GOT3 (cell line): ENCODE data around the gene C1orf122.

Experiments used
- DNase-seq: peaks from one replicate; lab custom pipeline; 2025; ENCODE audit warnings: mixed read lengths; lab: John Stamatoyannopoulos, UW

C1orf122 gene

DNA sequence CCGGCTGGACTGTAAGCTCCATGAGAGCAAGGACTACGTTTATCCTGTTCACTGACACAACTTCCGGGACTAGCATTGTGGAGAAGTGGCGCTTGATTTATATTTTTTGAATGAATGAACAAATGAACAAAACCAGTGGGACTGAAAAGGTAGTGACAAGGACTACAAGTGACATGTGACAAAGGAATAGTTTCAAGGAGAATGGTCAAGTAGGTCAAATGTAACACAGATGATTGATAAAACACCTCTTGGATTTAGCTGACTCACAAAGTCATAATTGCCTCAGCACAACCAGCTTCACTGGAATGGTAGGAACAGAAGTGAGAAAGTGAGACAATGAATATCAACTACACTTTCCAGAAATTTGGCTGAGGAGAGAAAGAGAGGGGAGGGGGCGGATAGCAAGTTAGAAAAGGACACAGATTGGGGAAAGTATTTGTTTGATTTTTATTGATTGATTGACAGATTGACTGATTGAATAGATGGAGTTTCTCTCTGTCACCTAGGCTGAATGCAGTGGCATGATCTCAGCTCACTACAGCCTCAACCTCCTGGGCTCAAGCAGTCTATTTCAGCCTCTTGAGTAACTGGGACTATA is 37.6 kb downstream of the C1orf122 start:
- no peak for DNase-seq

GRCh38 chr1:37845786-37846185 is 38.2 kb downstream of the C1orf122 start:
- no peak for DNase-seq

- DNase-seq, result no peak
Measured at GRCh38 chr1:37846647-37847339, 39.2 kb downstream of the C1orf122 start.

DNA sequence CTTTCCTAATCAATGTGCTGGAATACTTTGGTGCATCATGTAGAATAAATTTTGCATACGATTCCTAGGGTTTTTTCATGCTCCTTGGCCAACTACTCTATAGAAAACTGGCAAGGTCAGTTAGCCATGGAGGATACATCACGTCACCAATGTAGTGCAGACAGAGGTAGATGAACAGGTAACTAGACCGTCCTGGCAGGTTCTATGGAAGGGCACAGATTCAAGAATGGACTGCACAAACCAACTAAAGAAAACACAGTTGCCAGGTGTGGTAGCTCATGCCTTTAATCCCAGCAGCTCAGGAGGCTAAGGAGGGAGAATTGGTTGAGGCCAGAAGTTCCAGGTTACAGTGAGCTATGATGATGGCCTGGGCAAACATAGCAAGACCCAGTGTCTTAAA is 41.9 kb downstream of the C1orf122 start:
- DNase-seq, result no peak

- no peak for DNase-seq
Measured at GRCh38 chr1:37850352-37850955, 42.9 kb downstream of the C1orf122 start.

GRCh38 chr1:37851262-37851661 is 43.7 kb downstream of the C1orf122 start:
- no peak for DNase-seq

GRCh38 chr1:37851782-37852210 is 44.2 kb downstream of the C1orf122 start:
- DNase-seq, result no peak

GRCh38 chr1:37853157-37853556 is 45.6 kb downstream of the C1orf122 start:
- no peak for DNase-seq

- no peak for DNase-seq
Measured at GRCh38 chr1:37854406-37854805, 46.8 kb downstream of the C1orf122 start.
